ENCODE measurements around the gene VASN.
"Not testable (repeated sequence)": the region's sequence is repeated elsewhere in the genome, so short reads cannot be mapped to it uniquely, and the experiment has no call there.

The VASN gene

GRCh38 chr16:4388271-4389021 is 16.8 kb downstream of the VASN start:
- no peak for FAIRE-seq
- TF ChIP-seq SPI1 (IDR thresholded peaks at IDR 0.05; ENCODE audit: low read depth, low read length) = no peak
- TF ChIP-seq PAX5 (IDR thresholded peaks at IDR 0.05; ENCODE audit: insufficient read depth, low read length, severe bottlenecking) = no peak
- TF ChIP-seq POU2F2 (IDR thresholded peaks at IDR 0.05; ENCODE audit: low read depth, low read length) = no peak
- TF ChIP-seq TAF1 (IDR thresholded peaks at IDR 0.05; ENCODE audit: low read depth, low read length) = no peak
- no peak for TF ChIP-seq POLR2A (IDR thresholded peaks at IDR 0.05; ENCODE audit: low read depth, low read length)
- TF ChIP-seq POLR2AphosphoS5 (IDR thresholded peaks at IDR 0.05; ENCODE audit: low read depth, low read length) = no peak
- no peak for DNase-seq (ENCODE audit: insufficient read length, low spot score)

- DNase-seq (ENCODE audit: insufficient read length, low spot score) = no peak
- no peak for FAIRE-seq
- TF ChIP-seq POLR2AphosphoS5 (IDR thresholded peaks at IDR 0.05; ENCODE audit: low read depth, low read length) (no peak; the same call in 1 of the 2 replicates), PAX5 (IDR thresholded peaks at IDR 0.05; ENCODE audit: insufficient read depth, low read length, severe bottlenecking) (no peak), TAF1 (IDR thresholded peaks at IDR 0.05; ENCODE audit: low read depth, low read length) (no peak), SPI1 (IDR thresholded peaks at IDR 0.05; ENCODE audit: low read depth, low read length) (no peak), POU2F2 (IDR thresholded peaks at IDR 0.05; ENCODE audit: low read depth, low read length) (no peak), POLR2A (IDR thresholded peaks at IDR 0.05; ENCODE audit: low read depth, low read length) (no peak)
Measured at GRCh38 chr16:4389051-4389955, 17.7 kb downstream of the VASN start.

- no peak for FAIRE-seq
- no peak for DNase-seq (ENCODE audit: insufficient read length, low spot score)
- TF ChIP-seq PAX5 (IDR thresholded peaks at IDR 0.05; ENCODE audit: insufficient read depth, low read length, severe bottlenecking) (no peak), TAF1 (IDR thresholded peaks at IDR 0.05; ENCODE audit: low read depth, low read length) (no peak), SPI1 (IDR thresholded peaks at IDR 0.05; ENCODE audit: low read depth, low read length) (no peak), POU2F2 (IDR thresholded peaks at IDR 0.05; ENCODE audit: low read depth, low read length) (no peak), POLR2A (IDR thresholded peaks at IDR 0.05; ENCODE audit: low read depth, low read length) (no peak)
Measured at GRCh38 chr16:4390266-4391260, 18.9 kb downstream of the VASN start.

- TF ChIP-seq PAX5 (IDR thresholded peaks at IDR 0.05; ENCODE audit: insufficient read depth, low read length, severe bottlenecking) = no peak
- TF ChIP-seq POU2F2 (IDR thresholded peaks at IDR 0.05; ENCODE audit: low read depth, low read length) = no peak
- TF ChIP-seq POLR2A (IDR thresholded peaks at IDR 0.05; ENCODE audit: low read depth, low read length) = no peak
- DNase-seq (ENCODE audit: insufficient read length, low spot score) (no peak), FAIRE-seq (no peak)
Measured at GRCh38 chr16:4391631-4392381, 20.2 kb downstream of the VASN start.

- FAIRE-seq (no peak), DNase-seq (ENCODE audit: insufficient read length, low spot score) (no peak)
- TF ChIP-seq PAX5 (IDR thresholded peaks at IDR 0.05; ENCODE audit: insufficient read depth, low read length, severe bottlenecking) (no peak), SPI1 (IDR thresholded peaks at IDR 0.05; ENCODE audit: low read depth, low read length) (no peak), POLR2A (IDR thresholded peaks at IDR 0.05; ENCODE audit: low read depth, low read length) (no peak), TAF1 (IDR thresholded peaks at IDR 0.05; ENCODE audit: low read depth, low read length) (no peak), POU2F2 (IDR thresholded peaks at IDR 0.05; ENCODE audit: low read depth, low read length) (no peak), POLR2AphosphoS5 (IDR thresholded peaks at IDR 0.05; ENCODE audit: low read depth, low read length) (no peak)
Measured at GRCh38 chr16:4392382-4393239, 21.0 kb downstream of the VASN start.

GRCh38 chr16:4393240-4393600 is 21.6 kb downstream of the VASN start:
- FAIRE-seq = no peak
- TF ChIP-seq POLR2AphosphoS5 (IDR thresholded peaks at IDR 0.05; ENCODE audit: low read depth, low read length) = no peak
- TF ChIP-seq PAX5 (IDR thresholded peaks at IDR 0.05; ENCODE audit: insufficient read depth, low read length, severe bottlenecking) = no peak
- TF ChIP-seq POU2F2 (IDR thresholded peaks at IDR 0.05; ENCODE audit: low read depth, low read length) = no peak
- TF ChIP-seq SPI1 (IDR thresholded peaks at IDR 0.05; ENCODE audit: low read depth, low read length) = no peak

GRCh38 chr16:4393850-4394249 is 22.2 kb downstream of the VASN start:
- not testable (repeated sequence) for FAIRE-seq; DNase-seq (ENCODE audit: insufficient read length, low spot score)

More at GRCh38 chr16:4393240-4393600, 21.6 kb downstream of the VASN start:
- no peak for DNase-seq (ENCODE audit: insufficient read length, low spot score)

- DNase-seq (ENCODE audit: insufficient read length, low spot score) (no peak), FAIRE-seq (no peak)
- no peak for TF ChIP-seq POU2F2 (IDR thresholded peaks at IDR 0.05; ENCODE audit: low read depth, low read length)
- TF ChIP-seq TAF1 (IDR thresholded peaks at IDR 0.05; ENCODE audit: low read depth, low read length) = no peak
- no peak for TF ChIP-seq POLR2A (IDR thresholded peaks at IDR 0.05; ENCODE audit: low read depth, low read length)
- TF ChIP-seq POLR2AphosphoS5 (IDR thresholded peaks at IDR 0.05; ENCODE audit: low read depth, low read length) = no peak
- TF ChIP-seq PAX5 (IDR thresholded peaks at IDR 0.05; ENCODE audit: insufficient read depth, low read length, severe bottlenecking) = no peak
Measured at GRCh38 chr16:4395055-4395726, 23.5 kb downstream of the VASN start.

All from GM12891 (cell line).